GM12892 (cell line): ENCODE data around the gene PLPP2.

Experiments used
- POLR2A ChIP-seq: IDR thresholded peaks from 2 replicates; pipeline ENCODE4 v1.6.1; 2011; ENCODE audit warnings: low read depth, low read length, control low read depth
- POLR2AphosphoS5 ChIP-seq: IDR thresholded peaks from 2 replicates; pipeline ENCODE4 v1.6.1; 2011; ENCODE audit warnings: low read depth, low read length, control low read depth

DNA sequence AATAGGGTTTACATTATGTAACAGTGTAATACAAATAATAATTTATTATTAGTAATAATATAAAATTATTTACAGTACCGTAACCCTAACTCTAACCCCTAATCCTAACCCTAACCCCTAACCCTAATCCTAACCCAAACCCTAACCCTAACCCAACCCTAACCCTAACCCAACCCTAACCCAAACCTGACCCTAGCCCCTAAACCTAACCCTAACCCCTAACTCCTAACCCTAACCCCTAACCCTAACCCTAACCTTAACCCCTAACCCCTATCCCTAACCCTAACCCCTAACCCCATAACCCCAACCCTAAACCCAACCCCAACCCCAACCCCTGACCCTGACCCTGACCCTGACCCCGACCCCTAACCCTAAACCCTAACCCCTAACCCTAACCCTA, 45.7 kb downstream of the PLPP2 start:
- no peak for TF ChIP-seq POLR2AphosphoS5
- TF ChIP-seq POLR2A = no peak
